OCI-LY7 (cell line): ENCODE measurements around the gene C16orf95. TPM values are rescaled to one million over a fixed set of nuclear protein-coding genes. Genes with fewer than 3 reads are reported as not detected.

Experiments
- BruUV-seq: library from RNA; stranded (reverse); fragments of 400-500 nt; replicated peaks from 2 replicates; lab custom pipeline; 2021; lab: Mats Ljungman, UMichigan
- CTCF ChIA-PET: fragments of 300-600 bp; sonication (Branson Sonifier 250); formaldehyde crosslinking; loops from one replicate; lab custom pipeline; 2022; ENCODE audit warnings: antibody characterized with exemption; ENCODE audit not compliant: unreplicated experiment; lab: Charles Lee
- POLR2A ChIA-PET: fragments of 300-600 bp; sonication (Branson Sonifier 250); formaldehyde crosslinking; loops from one replicate; lab custom pipeline; 2022; ENCODE audit warnings: antibody characterized with exemption; lab: Charles Lee
- DNase-seq: peaks from one replicate; pipeline ENCODE4 v3.0.0-alpha.2; 2015; ENCODE audit warnings: low spot score
- H2AFZ ChIP-seq: fragments of 200-600 bp; sonication (generic), shearing (Covaris generic); 2 replicates; pipeline ENCODE4 v1.6.1; 2014; ENCODE audit warnings: mild to moderate bottlenecking, antibody characterized with exemption, low read length, moderate library complexity
- H3K27ac ChIP-seq: fragments of 200-600 bp; sonication (generic); 2 replicates; pipeline ENCODE4 v1.5.1; 2014; ENCODE audit warnings: mixed run types, low read depth, mild to moderate bottlenecking, moderate library complexity, low read length, inconsistent platforms; ENCODE audit not compliant: poor library complexity, severe bottlenecking
- H3K36me3 ChIP-seq: fragments of 200-600 bp; sonication (generic); 2 replicates; pipeline ENCODE4 v1.6.1; 2014; ENCODE audit warnings: mild to moderate bottlenecking, antibody characterized with exemption, low read length, moderate library complexity, mixed read lengths; ENCODE audit not compliant: insufficient read depth
- H3K4me1 ChIP-seq: fragments of 200-600 bp; sonication (generic); 2 replicates; pipeline ENCODE4 v1.5.1; 2014; ENCODE audit warnings: mild to moderate bottlenecking, low read length; ENCODE audit not compliant: insufficient read depth, poor library complexity, severe bottlenecking
- H3K4me2 ChIP-seq: fragments of 200-600 bp; sonication (generic); 2 replicates; pipeline ENCODE4 v1.6.1; 2014; ENCODE audit warnings: mild to moderate bottlenecking, low read length
- H3K4me3 ChIP-seq: fragments of 200-600 bp; sonication (generic); 2 replicates; pipeline ENCODE4 v1.5.1; 2014; ENCODE audit warnings: mild to moderate bottlenecking, low read depth, low read length; ENCODE audit not compliant: poor library complexity, severe bottlenecking
- H3K79me2 ChIP-seq: fragments of 200-600 bp; sonication (generic); 2 replicates; pipeline ENCODE4 v1.6.1; 2016; ENCODE audit warnings: low read depth, mild to moderate bottlenecking, low read length, moderate library complexity, mixed read lengths; ENCODE audit not compliant: insufficient read depth
- H3K9me2 ChIP-seq: fragments of 200-600 bp; sonication (generic); 2 replicates; pipeline ENCODE4 v1.6.1; 2016; ENCODE audit warnings: mild to moderate bottlenecking, low read length, mixed read lengths; ENCODE audit not compliant: insufficient read depth
- H3K9me3 ChIP-seq: fragments of 200-600 bp; sonication (generic); 2 replicates; pipeline ENCODE4 v1.6.1; 2014; ENCODE audit warnings: mild to moderate bottlenecking, mixed run types, low read length, mixed read lengths
- H4K20me1 ChIP-seq: fragments of 200-600 bp; sonication (generic); 2 replicates; pipeline ENCODE4 v1.6.1; 2014; ENCODE audit warnings: mild to moderate bottlenecking, antibody characterized with exemption, low read length, moderate library complexity, mixed read lengths; ENCODE audit not compliant: insufficient read depth
- CTCF ChIP-seq: fragments of 200-600 bp; sonication (generic); conservative IDR thresholded peaks from 2 replicates; pipeline ENCODE4 v1.5.1; 2014; ENCODE audit warnings: mild to moderate bottlenecking, antibody characterized with exemption, low read length, moderate library complexity, mixed read lengths
- EZH2phosphoT487 ChIP-seq: fragments of 200-600 bp; sonication (generic); IDR thresholded peaks from 2 replicates; pipeline ENCODE4 v1.6.1; 2018; ENCODE audit warnings: low read depth, borderline replicate concordance, mild to moderate bottlenecking, mixed run types, antibody characterized with exemption, low read length, moderate library complexity, mixed read lengths
- intact Hi-C: fragments of 100-400 bp; cut with micrococcal nuclease; formaldehyde crosslinking; loops from one replicate; pipeline ENCODE4 v1.10.0; 2022; ENCODE audit not compliant: unreplicated experiment
- total RNA-seq, 2 experiments: library from RNA; depleted of rRNA in 1 of 2; stranded (reverse); fragments of >200 nt in 1 of 2; shearing (Covaris generic) in 1 of 2; gene quantifications; 2 replicates each; pipeline ENCODE4 v1.2.3, GENCODE V29; 2014 to 2022

C16orf95 gene
- total RNA-seq, 2 experiments from 2014 or later = 8.5 to 22.1 TPM

DNA sequence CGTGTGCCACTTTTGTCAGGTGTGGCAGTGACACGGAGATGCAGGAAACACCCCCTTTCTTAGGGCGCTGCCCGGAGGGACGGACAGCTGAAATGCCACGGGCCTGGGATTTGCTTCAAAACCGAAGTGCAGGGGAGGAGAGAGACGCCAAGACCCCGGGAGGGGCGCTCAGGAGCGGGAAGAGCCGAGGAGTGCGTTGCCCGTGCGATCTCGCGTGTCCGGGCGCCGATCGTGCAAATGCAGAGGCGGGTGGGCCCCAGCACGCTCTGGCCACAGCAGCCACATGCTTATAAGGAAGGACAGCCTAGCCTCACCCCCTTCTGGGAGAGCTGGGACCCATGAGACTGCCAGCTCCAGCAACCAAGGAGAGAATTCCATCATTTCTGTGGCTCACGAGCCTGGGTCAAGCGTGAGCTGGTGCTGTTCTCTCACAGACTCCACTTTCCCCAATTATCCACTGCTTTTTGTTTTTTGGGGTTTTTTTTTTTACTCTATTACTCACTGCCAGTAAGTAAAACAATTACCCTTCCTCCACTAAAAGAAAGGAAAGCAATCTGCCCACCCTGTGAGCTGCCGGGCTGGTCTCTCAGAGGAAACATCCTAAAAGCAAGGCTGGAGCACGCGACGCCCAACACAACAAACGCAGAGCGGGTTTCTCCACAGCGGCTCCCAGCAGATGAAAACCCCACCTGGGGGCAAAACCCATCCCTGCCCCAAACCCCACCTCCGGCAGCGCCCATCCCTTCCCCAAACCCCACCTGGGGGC, 27.2 kb upstream of the C16orf95 start:
- Histone ChIP-seq H3K4me2 (no peak overlapping the region), H3K79me2 (no peaks in the 10 kb centered on the region), H3K9me3 (no peaks in the 10 kb centered on the region), H4K20me1 (no peaks in the 10 kb centered on the region), H3K9me2 (no peaks in the 10 kb centered on the region), H2AFZ (no peak overlapping the region), H3K4me1 (no peaks in the 10 kb centered on the region), H3K27ac (no peak overlapping the region), H3K4me3 (no peak overlapping the region), H3K36me3 (peaks cover 37% of the 10 kb centered on the region)
- ChIA-PET POLR2A (interaction anchor here (0.6 kb wide), 1 partner anchor 39 kb away, joined by 4 read pairs; no protein-coding TSS in a partner anchor), CTCF (no interaction called here)
- intact Hi-C loops = no loop called here
- no peak for TF ChIP-seq CTCF
- TF ChIP-seq EZH2phosphoT487 = no peak
- no peak for DNase-seq
- no TSS peak for BruUV-seq

DNA sequence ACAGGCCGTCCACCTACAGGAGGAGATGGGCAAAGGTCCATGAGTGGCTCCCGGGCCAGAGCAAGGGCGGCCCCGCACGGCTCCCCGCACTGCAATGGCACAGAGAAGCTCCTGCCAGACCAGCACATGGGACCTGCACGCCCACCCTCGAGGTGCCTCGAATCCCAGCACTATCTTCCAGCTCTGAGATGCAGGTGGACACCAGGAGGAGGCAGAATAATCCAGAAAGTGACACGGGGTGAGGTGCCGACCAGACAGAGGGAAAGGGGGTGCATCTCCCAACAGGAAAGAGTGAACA, 26.5 kb upstream of the C16orf95 start:
- Histone ChIP-seq H3K27ac (no peak overlapping the region), H3K79me2 (no peaks in the 10 kb centered on the region), H3K4me3 (no peak overlapping the region), H3K4me2 (no peak overlapping the region), H4K20me1 (no peaks in the 10 kb centered on the region), H3K36me3 (peaks cover 44% of the 10 kb centered on the region), H3K4me1 (no peaks in the 10 kb centered on the region), H2AFZ (no peak overlapping the region), H3K9me3 (no peaks in the 10 kb centered on the region), H3K9me2 (no peaks in the 10 kb centered on the region)
- ChIA-PET POLR2A (interaction anchor here (0.6 kb wide), 1 partner anchor 39 kb away, joined by 4 read pairs; no protein-coding TSS in a partner anchor), CTCF (no interaction called here)
- BruUV-seq = no TSS peak
- DNase-seq = no peak
- intact Hi-C loops = no loop called here
- no peak for TF ChIP-seq EZH2phosphoT487
- TF ChIP-seq CTCF = no peak
